Large intestine (tissue), 3 donors: ENCODE measurements around the gene ECE1. TPM values are rescaled to one million over a fixed set of nuclear protein-coding genes. Genes with fewer than 3 reads are reported as not detected.
A peak's percentile ranks its signal among the peaks of the same experiment; 100 is the strongest.
"Not testable (repeated sequence)": the region's sequence is repeated elsewhere in the genome, so short reads cannot be mapped to it uniquely, and the experiment has no call there.

Experiments used
- DNase-seq, 2 donors: peaks; one replicate each; pipeline versions ENCODE4 v3.0.0 to v3.0.0-alpha.2; 2013
- H3K27ac ChIP-seq: one replicate; pipeline ENCODE4 v1.5.1; 2013; ENCODE audit warnings: low read length
- H3K27me3 ChIP-seq: 2 replicates; pipeline ENCODE4 v1.6.1; 2013; ENCODE audit warnings: low read length; ENCODE audit not compliant: control insufficient read depth, insufficient read depth
- H3K36me3 ChIP-seq: 2 replicates; pipeline ENCODE4 v1.6.1; 2013; ENCODE audit warnings: low read length; ENCODE audit not compliant: control insufficient read depth, insufficient read depth
- H3K4me1 ChIP-seq: one replicate; pipeline ENCODE4 v1.6.1; 2013; ENCODE audit warnings: low read length; ENCODE audit not compliant: control insufficient read depth, insufficient read depth
- H3K4me3 ChIP-seq: one replicate; pipeline ENCODE4 v1.5.1; 2013; ENCODE audit warnings: low read length
- H3K9me3 ChIP-seq: one replicate; pipeline ENCODE4 v1.6.1; 2013; ENCODE audit warnings: mild to moderate bottlenecking, low read depth, low read length, moderate library complexity; ENCODE audit not compliant: control insufficient read depth
- WGBS: methylation state at CpG from one replicate; pipeline ENCODE4 v1.1.5; 2013; ENCODE audit warnings: low lambda C conversion rate; ENCODE audit not compliant: insufficient coverage; 5-methylcytosine and 5-hydroxymethylcytosine counted together
- polyA plus RNA-seq: library from polyadenylated mRNA; unstranded; fragments of 120-200 nt; gene quantifications from one replicate; pipeline ENCODE4 v1.2.1, GENCODE V29; 2013

Gene ECE1
- polyA plus RNA-seq, 1 donor, result 56.5 TPM

DNA sequence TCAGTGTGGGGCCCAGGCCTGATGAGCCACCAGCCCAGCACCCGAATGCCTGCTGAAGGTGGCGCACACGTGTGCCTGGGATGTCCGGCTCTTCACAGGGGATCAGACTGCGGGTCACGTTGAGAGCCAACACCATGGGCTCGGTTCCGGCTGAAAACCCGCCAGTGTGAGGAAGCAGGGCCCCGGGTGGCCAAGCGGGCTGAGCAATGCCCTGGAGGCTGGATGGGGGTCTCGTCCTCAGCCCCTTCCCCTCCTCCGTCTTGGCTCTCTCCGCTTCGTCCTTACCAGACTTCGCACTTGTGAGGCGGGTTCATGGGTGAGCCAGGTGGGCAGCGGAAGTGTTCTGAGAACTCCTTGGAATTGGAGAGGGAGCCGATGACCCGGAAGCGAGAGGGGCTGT is 70.6 kb downstream of the ECE1 start:
- H3K9me3 ChIP-seq, result no peaks in the 10 kb centered on the region
- no CpG with 5 or more reads among the region's 21 CpGs for WGBS
- no peak overlapping the region for H3K27ac ChIP-seq
- no peaks in the 10 kb centered on the region for H3K27me3 ChIP-seq
- DNase-seq, result no peak
- H3K4me1 ChIP-seq, result no peaks in the 10 kb centered on the region
- H3K4me3 ChIP-seq, result no peak overlapping the region
- peaks cover 52% of the 10 kb centered on the region for H3K36me3 ChIP-seq

DNA sequence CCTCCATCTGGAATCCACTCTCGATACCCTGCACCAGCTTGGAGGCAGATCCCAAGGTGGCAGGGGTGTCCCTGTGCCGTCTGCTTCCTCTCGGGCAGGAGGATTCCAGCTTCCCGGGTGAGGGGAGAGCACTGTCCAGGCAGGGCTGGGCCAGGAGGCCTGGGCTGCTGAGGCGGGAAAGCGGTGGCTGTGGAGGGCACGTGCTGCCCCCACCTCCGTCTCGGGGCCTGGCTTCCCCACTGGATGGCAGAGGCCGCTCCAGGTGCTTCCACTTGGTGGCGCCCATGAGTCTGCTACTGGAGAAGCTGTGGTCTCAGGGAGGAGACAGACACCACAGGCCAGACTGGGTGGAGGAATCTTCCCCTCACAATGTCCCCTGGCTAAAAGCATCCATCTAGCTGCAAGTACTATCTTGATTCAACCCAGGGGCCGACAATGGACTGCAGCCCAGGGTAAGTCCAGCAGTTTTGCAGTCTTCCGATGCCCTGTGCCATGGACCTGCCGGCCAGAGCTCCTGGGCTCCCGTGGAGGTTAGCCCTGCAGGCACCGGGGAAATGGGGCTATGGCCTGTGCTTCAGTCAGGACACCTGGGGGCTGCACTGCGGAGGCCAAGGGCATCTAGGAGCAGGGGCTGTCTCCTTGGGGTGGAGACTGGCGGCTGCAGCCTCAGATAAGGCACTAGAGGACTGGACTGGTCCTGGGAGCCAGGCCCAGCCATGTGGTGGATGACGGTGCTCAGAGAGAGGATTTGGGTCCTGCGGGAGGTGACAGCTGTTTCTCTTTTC is 72.3 kb downstream of the ECE1 start:
- peaks cover 40% of the 10 kb centered on the region for H3K36me3 ChIP-seq
- H3K4me1 ChIP-seq, result no peaks in the 10 kb centered on the region
- H3K27me3 ChIP-seq, result no peaks in the 10 kb centered on the region
- no peak for DNase-seq
- no peaks in the 10 kb centered on the region for H3K9me3 ChIP-seq
- no peak overlapping the region for H3K27ac ChIP-seq
- WGBS, result no CpG with 5 or more reads among the region's 20 CpGs
- H3K4me3 ChIP-seq, result no peak overlapping the region

DNA sequence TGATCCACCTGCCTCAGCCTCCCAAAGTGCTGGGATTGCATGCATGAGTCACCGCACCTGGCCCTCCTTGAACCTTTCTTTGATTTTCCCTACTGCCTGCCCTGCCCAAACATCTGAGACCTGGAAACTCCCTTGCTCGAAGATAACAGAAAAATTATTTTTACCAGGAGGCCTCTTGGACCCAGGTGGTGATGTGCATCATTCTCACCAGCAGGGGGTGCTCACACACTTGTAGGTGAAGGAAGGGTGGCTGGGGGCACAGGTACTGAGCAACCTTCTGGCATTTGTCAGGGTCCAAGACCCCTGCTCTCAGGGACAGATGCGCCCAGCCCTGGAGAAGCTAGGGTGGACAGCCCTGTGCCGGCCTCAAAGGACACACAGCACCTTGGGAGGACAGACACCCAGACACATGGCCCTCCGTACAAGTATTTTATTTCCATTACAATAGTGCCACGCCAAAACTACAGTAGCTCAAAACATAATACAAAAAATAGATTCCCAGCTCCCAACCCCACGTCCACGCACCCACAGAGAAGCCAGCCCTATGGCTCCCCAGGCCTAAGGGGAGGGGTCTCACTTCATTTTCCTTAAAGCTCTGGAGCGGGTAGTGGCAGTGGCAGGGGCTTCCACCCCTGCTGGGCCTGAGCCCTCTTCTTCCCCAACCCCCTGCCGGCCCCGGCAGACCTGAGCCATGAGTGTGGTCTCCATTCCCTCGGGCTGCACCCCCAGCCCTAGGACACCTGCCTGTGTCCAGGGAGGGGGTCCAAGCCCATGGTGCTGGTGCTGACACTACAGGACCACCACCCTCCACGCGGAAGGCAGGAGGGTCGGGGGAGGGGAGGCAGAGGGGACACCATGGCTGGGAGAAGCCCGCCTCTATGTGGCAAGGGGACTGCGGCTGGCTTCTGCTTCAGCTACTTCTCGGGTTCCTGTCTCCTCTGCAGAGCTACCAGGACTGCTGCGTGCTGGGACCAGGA is 73.1 kb downstream of the ECE1 start:
- no peaks in the 10 kb centered on the region for H3K4me1 ChIP-seq
- H3K36me3 ChIP-seq, result peaks cover 40% of the 10 kb centered on the region
- H3K27ac ChIP-seq, result no peak overlapping the region
- peak in 1 of 2 donors; percentile 46 for DNase-seq
- no peak overlapping the region for H3K4me3 ChIP-seq
- WGBS, result 83% methylated on average over 3 of the region's 19 CpGs
- no peaks in the 10 kb centered on the region for H3K27me3 ChIP-seq
- no peaks in the 10 kb centered on the region for H3K9me3 ChIP-seq

DNA sequence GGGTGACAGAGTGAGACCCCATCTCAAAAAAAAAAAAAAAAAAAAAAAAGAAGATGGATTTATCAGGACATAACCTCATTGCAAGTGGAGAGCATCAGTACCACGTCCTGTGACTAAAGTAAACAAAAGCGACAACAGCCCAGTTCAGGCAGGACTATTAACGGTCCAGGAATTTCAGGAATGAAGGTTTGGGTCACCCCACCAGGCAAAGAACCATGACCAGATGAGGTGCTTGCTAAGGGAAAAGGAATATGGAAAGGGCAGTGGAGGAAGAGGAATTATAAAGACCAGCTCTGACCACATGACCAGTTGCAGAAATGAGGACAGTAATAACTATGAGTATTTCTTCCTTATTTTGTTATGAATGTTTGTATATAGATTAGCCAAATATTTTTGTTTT is 78.1 kb downstream of the ECE1 start:
- H3K9me3 ChIP-seq, result no peaks in the 10 kb centered on the region
- H3K4me3 ChIP-seq, result no peak overlapping the region
- WGBS, result no CpG with 5 or more reads among the region's 3 CpGs
- no peak for DNase-seq
- H3K27ac ChIP-seq, result no peak overlapping the region
- H3K4me1 ChIP-seq, result no peaks in the 10 kb centered on the region
- H3K27me3 ChIP-seq, result no peaks in the 10 kb centered on the region
- H3K36me3 ChIP-seq, result peaks cover 4% of the 10 kb centered on the region

DNA sequence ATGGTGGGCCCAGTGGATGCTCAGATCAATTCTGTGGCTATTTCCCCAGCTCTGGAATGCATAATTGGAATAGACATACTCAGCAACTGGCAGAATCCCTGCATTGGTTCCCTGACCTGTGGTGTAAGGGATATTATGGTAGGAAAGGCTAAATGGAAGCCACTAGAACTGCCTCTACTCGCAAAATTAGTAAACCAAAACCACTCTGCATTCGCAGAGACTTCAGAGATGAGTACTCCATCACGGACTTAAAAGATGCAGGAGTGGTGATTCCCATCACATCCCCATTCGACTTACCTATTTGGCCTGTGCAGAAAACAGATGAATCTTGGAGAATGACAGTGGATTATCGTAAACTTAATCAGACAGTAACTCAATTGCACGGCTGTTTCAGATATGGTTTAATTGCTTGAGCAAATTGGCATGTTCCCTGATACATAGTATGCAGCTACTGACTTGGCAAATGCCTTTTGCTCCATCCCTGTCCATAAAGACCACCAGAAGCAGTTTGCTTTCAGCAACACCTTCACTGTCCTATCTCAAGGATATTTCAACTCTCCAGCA is 82.0 kb downstream of the ECE1 start:
- H3K4me3 ChIP-seq, DNase-seq, H3K27ac ChIP-seq, H3K4me1 ChIP-seq, H3K27me3 ChIP-seq, H3K36me3 ChIP-seq, H3K9me3 ChIP-seq: not testable (repeated sequence)
- WGBS, result no CpG with 5 or more reads among the region's 6 CpGs

DNA sequence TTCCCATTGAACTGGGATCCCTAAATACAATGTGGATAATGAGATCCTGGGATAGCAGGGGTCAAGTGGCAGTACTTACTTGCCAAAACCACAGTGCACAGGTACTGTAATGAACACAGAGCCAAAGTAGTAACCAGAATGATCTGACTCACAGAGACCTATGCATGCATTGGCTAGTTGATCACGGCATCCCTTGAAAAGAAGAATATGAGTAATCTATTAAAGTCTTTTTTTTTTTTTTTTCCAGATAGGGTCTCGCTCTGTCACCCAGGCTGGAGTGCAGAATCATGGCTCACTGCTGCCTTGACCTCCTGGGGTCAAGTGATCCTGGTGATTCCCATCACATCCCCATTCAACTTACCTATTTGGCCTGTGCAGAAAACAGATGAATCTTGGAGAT is 84.1 kb downstream of the ECE1 start:
- WGBS, result no CpG with 5 or more reads among the region's 2 CpGs
- no peaks in the 10 kb centered on the region for H3K36me3 ChIP-seq
- no peak for DNase-seq
- no peaks in the 10 kb centered on the region for H3K27me3 ChIP-seq
- H3K9me3 ChIP-seq, result no peaks in the 10 kb centered on the region
- no peak overlapping the region for H3K4me3 ChIP-seq
- H3K4me1 ChIP-seq, result no peaks in the 10 kb centered on the region
- H3K27ac ChIP-seq, result no peak overlapping the region

DNA sequence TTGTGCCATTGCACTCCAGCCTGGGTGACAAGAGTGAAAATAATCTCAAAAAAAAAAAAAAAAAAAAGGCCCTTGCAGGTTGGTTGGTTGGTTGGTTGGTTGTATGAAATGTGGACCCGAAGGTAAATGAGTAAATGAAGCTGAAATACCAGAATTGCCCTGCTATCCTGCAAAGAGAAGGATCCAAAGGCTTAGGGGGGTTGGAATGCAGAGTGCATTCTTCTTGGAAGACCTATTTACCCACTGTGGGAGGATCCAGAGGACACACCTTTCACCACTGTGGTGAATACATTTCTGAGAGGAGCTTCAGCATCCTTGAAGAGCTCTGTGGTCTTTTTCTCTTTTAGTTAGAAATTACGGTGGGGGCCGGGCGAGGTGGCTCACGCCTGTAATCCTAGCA is 84.8 kb downstream of the ECE1 start:
- H3K9me3 ChIP-seq, result no peaks in the 10 kb centered on the region
- H3K4me3 ChIP-seq, result no peak overlapping the region
- no peak for DNase-seq
- H3K36me3 ChIP-seq, result no peaks in the 10 kb centered on the region
- H3K27me3 ChIP-seq, result no peaks in the 10 kb centered on the region
- WGBS, result no CpG with 5 or more reads among the region's 5 CpGs
- no peak overlapping the region for H3K27ac ChIP-seq
- H3K4me1 ChIP-seq, result no peaks in the 10 kb centered on the region

DNA sequence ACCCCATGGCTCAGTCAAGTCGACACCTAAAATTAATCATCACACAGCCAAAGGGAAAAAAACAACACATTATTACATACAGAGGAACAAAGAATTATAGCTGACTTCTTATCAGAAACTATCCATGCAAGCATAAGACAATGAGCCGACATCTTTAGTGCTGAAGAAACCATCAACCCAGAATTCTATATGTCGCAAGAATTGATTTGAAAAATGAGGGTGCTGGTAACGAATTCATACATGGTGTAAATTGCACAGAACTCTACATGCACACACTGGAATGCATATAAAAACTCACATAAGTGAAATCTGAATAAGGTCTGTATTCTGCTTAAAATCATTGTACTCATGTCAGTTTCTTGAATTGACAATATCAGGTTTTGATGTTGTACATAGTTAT is 88.6 kb downstream of the ECE1 start:
- Histone ChIP-seq H3K27ac (no peak overlapping the region), H3K27me3 (no peaks in the 10 kb centered on the region), H3K9me3 (no peaks in the 10 kb centered on the region), H3K36me3 (no peaks in the 10 kb centered on the region), H3K4me3 (no peak overlapping the region), H3K4me1 (no peaks in the 10 kb centered on the region)
- no peak for DNase-seq
- 80% methylated on average over 1 of the region's 4 CpGs for WGBS

DNA sequence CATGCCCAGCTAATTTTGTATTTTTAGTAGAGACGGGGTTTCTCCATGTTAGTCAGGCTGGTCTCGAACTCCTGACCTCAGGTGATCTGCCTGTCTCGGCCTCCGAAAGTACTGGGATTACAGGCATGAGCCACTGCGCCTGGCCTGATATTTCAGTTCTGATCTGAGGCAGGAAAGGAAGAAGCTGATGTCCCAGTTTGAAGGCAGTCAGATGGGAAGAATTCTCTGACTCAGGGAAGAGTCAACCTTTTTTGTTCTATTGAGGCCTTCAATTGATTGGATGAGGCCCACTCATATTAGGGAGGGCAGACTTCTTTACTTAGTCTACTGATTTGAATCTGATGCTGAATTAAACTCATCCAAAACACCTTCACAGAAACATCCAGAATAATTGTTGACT is 89.0 kb downstream of the ECE1 start:
- H3K36me3 ChIP-seq, H3K4me3 ChIP-seq, DNase-seq, H3K27me3 ChIP-seq, H3K9me3 ChIP-seq, H3K27ac ChIP-seq, H3K4me1 ChIP-seq: not testable (repeated sequence)
- no CpG with 5 or more reads among the region's 5 CpGs for WGBS

DNA sequence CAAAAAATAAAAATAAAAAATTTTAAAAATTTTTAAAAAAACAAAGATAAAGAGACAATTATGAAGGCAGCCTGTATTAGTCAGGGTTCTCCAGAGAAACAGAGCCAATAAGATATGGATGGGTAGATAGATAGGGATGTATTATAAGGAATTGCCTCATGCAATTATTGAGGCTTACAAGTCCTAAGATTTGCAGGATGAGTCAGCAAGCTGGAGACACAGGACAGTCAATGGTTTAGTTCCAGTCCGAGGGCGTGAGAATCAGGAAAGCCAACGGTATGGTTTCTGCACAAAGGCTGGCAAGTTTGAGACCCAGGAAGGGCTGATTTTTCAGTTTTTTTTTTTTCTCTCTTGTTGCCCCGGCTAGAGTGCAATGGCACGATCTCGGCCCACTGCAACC is 89.5 kb downstream of the ECE1 start:
- no peaks in the 10 kb centered on the region for H3K4me1 ChIP-seq
- no peak overlapping the region for H3K4me3 ChIP-seq
- H3K27ac ChIP-seq, result no peak overlapping the region
- no peaks in the 10 kb centered on the region for H3K27me3 ChIP-seq
- no peaks in the 10 kb centered on the region for H3K36me3 ChIP-seq
- WGBS, result no CpG with 5 or more reads among the region's 6 CpGs
- DNase-seq, result no peak
- no peaks in the 10 kb centered on the region for H3K9me3 ChIP-seq
